Astrocyte of the cerebellum (primary cell): ENCODE results near the gene TRAPPC14.

ENCODE experiments used
- DNase-seq: peaks from one replicate; pipeline ENCODE4 v3.0.0-alpha.2; 2011; ENCODE audit warnings: low read depth
- H3K4me3 ChIP-seq: 2 replicates; pipeline ENCODE4 v1.5.1; 2011; ENCODE audit warnings: mild to moderate bottlenecking, low read depth, low read length, moderate library complexity
- in situ Hi-C: cut with HindIII; loops from 2 replicates; pipeline ENCODE4 v1.10.0; 2017; ENCODE audit warnings: low sequenced_read_pairs
- TF ChIP-seq, protein P1 (sequence below): IDR thresholded peaks from 2 replicates; pipeline ENCODE4 v1.5.1; 2012; ENCODE audit warnings: low read length, low read depth, moderate library complexity, mild to moderate bottlenecking; ENCODE audit errors: missing control alignments

TRAPPC14 gene

DNA sequence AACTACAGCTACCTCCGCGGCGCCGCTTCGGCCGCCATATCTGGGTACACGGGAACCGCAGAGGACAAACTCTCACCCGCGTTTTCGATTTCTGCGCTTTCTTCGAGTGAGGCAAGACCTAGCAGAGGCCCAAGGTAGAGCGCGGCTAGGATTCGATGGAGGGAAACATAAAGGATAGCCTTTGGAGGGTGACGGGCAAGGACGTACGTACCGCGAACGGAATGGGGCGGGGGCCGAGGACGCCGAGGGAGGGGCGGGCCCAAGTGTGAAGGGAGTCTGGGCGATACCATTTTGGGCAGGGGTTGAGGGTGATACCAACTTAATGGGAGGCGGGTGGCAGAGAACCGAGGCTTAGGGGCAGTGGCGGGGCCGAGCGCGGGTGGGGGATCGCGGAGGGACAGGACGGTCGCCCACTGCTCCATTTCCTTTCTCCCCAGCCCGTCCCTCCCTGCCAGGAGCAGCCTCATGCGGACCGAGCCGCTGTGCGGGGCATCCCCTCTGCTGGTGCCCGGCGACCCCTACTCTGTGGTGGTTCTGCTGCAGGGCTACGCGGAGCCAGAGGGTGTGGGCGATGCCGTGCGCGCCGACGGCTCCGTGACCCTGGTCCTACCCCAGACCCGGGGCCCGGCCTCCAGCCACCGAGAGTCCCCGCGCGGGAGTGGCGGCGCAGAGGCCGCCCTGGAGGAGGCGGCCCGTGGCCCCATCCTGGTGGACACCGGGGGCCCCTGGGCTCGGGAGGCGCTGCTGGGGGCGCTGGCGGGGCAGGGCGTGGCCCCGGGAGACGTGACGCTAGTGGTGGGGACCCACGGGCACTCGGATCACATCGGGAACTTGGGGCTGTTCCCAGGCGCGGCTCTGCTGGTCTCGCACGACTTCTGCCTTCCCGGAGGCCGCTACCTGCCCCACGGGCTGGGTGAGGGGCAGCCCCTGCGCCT is 31.3 kb downstream of the TRAPPC14 start, which contains the start of gene MBLAC1:
MBLAC1 (plus strand) TSS at position 37 of the 935 bp plus-strand sequence; CDS start at position 466, 429 bp downstream.
- DNase-seq: peak; percentile 84
- peak within 1 kb of the TSS; percentile 86 for H3K4me3 ChIP-seq
- in situ Hi-C loops: no loop called here
- TF ChIP-seq, protein P1, sequence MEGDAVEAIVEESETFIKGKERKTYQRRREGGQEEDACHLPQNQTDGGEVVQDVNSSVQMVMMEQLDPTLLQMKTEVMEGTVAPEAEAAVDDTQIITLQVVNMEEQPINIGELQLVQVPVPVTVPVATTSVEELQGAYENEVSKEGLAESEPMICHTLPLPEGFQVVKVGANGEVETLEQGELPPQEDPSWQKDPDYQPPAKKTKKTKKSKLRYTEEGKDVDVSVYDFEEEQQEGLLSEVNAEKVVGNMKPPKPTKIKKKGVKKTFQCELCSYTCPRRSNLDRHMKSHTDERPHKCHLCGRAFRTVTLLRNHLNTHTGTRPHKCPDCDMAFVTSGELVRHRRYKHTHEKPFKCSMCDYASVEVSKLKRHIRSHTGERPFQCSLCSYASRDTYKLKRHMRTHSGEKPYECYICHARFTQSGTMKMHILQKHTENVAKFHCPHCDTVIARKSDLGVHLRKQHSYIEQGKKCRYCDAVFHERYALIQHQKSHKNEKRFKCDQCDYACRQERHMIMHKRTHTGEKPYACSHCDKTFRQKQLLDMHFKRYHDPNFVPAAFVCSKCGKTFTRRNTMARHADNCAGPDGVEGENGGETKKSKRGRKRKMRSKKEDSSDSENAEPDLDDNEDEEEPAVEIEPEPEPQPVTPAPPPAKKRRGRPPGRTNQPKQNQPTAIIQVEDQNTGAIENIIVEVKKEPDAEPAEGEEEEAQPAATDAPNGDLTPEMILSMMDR: no peak

DNA sequence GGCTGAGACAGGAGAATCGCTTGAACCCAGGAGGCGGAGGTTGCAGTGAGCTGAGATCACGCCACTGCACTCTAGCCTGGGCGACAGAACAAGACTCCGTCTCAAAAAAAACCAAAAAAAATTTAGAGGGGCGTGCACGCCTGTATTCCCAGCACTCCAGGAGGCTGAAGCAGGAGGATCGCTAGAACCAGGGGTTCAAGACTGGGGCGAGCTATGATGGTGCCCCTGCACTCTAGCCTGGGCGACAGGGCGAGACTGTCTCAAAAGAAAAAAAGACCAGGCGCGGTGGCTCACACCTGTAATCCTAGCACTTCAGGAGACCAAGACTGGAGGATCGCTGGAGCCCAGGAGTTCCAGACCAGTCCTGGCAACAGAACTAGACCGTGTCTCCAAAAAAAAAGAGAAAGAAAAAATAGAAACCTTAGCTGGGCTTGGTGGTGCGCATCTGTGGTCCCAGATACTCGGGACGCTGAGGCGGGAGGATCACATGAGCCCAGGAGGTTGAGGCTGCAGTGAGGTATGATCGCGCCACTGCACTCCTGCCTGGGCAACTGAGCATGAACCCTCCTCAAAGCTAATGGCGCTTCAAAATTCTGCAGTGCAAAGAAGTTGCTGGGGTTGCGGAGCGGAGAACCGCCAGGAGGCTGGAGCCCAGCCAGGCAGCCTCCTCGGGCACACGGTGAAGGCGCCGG is 32.1 kb downstream of the TRAPPC14 start:
- TF ChIP-seq, protein P1: no peak
- no peak for DNase-seq
- peak overlapping the region; percentile 86 for H3K4me3 ChIP-seq
- in situ Hi-C loops: no loop called here

DNA sequence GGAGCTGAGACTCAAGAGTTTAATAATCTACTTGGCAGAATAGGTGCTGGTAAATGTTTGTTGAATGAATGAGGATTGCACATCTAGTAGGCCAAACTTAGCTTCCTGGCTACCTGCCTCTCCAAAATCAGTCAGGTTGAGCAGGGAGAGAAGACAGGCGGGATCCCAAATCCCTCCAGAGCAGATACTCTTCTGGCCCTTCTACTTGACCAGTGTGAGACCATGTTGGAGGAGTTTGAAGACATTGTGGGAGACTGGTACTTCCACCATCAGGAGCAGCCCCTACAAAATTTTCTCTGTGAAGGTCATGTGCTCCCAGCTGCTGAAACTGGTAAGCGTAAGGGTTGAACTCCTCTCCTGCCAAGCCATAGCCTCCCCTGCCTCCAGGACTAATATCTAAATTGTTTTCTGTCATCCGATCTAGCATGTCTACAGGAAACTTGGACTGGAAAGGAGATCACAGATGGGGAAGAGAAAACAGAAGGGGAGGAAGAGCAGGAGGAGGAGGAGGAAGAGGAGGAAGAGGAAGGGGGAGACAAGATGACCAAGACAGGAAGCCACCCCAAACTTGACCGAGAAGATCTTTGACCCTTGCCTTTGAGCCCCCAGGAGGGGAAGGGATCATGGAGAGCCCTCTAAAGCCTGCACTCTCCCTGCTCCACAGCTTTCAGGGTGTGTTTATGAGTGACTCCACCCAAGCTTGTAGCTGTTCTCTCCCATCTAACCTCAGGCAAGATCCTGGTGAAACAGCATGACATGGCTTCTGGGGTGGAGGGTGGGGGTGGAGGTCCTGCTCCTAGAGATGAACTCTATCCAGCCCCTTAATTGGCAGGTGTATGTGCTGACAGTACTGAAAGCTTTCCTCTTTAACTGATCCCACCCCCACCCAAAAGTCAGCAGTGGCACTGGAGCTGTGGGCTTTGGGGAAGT is 34.0 kb downstream of the TRAPPC14 start:
- H3K4me3 ChIP-seq: no peak overlapping the region
- in situ Hi-C loops: no loop called here
- TF ChIP-seq, protein P1: no peak

DNA sequence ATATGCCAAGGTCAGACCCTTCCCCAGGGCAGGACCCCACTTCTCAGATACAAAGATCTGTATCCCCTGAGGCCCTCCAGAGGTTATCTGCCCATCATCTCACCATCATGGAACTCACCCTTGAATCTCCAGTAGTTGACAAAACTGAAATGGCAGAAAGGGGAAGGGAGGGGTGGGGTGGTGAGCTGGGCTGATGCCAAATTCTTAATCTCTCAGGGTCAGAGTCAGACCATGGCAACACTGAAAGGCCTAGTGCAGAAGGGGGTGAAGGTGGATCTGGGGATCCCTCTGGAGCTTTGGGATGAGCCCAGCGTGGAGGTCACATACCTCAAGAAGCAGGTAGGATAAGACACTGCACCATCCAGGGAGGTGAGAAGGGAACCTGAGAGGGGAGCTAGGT is 36.0 kb downstream of the TRAPPC14 start:
- in situ Hi-C loops: no loop called here
- no peak overlapping the region for H3K4me3 ChIP-seq
- no peak for DNase-seq
- TF ChIP-seq, protein P1: no peak

More for the DNA sequence above, 34.0 kb downstream of the TRAPPC14 start:
- DNase-seq: no peak

DNA sequence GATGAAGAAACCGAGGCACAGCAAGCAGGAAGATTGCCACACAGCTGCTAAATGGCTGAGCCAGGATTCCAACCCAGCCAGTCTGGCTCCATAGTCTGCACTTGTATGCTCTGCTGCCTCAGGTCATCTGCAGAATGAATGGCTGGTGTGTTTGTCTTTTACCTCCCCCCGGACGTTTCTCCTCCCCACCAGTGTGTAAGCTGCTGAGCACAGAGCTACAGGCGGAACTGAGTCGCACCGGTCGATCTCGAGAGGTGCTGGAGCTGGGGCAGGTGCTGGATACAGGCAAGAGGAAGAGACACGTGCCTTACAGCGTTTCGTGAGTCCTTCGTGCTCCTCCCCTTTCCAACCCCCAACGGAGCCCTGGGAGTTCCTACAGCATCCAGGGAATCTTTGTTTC is 36.5 kb downstream of the TRAPPC14 start:
- no peak overlapping the region for H3K4me3 ChIP-seq
- in situ Hi-C loops: no loop called here
- TF ChIP-seq, protein P1: no peak
- DNase-seq: no peak

DNA sequence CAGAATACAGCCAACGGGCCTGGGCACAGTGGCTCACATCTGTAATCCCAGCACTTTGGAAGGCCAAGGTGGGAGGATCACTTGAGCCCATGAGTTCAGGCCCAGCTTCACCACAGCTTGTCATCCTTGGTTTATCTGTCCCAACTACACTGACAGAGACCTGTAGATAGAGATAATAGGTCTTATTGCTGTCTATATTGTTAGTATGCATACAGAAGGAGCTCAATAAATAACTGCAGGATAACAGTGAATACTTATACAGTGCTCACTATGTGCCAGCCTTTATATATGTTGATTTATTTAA is 37.8 kb downstream of the TRAPPC14 start:
- peak overlapping the region; percentile 81 for H3K4me3 ChIP-seq
- no peak for DNase-seq
- in situ Hi-C loops: no loop called here
- TF ChIP-seq, protein P1: no peak
